WTC11 (cell line): ENCODE measurements around the gene THYN1. TPM values are rescaled to one million over a fixed set of nuclear protein-coding genes. Genes with fewer than 3 reads are reported as not detected.

Experiments used
- ATAC-seq: fragments of 200-7000 bp; cut with Tn5 transposase; 2 replicates; pipeline ENCODE4 v1.10.0; 2021; ENCODE audit warnings: mild to moderate bottlenecking, moderate library complexity
- CTCF ChIA-PET: fragments of 300-600 bp; sonication (Branson Sonifier 250); formaldehyde crosslinking; loops from one replicate; lab custom pipeline; 2021; ENCODE audit warnings: antibody characterized with exemption; lab: Charles Lee
- POLR2A ChIA-PET: fragments of 350-600 bp; sonication (Branson Sonifier 250); formaldehyde crosslinking; loops from one replicate; lab custom pipeline; 2021; ENCODE audit warnings: antibody characterized with exemption; lab: Charles Lee
- DNase-seq: peaks from one replicate; pipeline ENCODE4 v3.0.0; 2021; ENCODE audit warnings: low spot score
- H3K27ac Mint-ChIP-seq: 2 replicates; pipeline ENCODE4 v1.8.0; 2021; ENCODE audit warnings: mixed read lengths
- H3K27me3 Mint-ChIP-seq: 2 replicates; pipeline ENCODE4 v1.8.0; 2021; ENCODE audit warnings: low read depth, mild to moderate bottlenecking, moderate library complexity, mixed read lengths
- H3K36me3 Mint-ChIP-seq: 2 replicates; pipeline ENCODE4 v1.8.0; 2021; ENCODE audit warnings: mixed read lengths
- H3K4me1 Mint-ChIP-seq: 2 replicates; pipeline ENCODE4 v1.8.0; 2022; ENCODE audit warnings: mixed read lengths
- H3K4me3 Mint-ChIP-seq: 2 replicates; pipeline ENCODE4 v1.8.0; 2021; ENCODE audit warnings: mild to moderate bottlenecking, moderate library complexity, mixed read lengths
- H3K9me3 Mint-ChIP-seq: 2 replicates; pipeline ENCODE4 v1.8.0; 2021; ENCODE audit warnings: mixed read lengths
- CBFB ChIP-seq: sonication (generic); formaldehyde crosslinking; IDR thresholded peaks from 2 replicates; pipeline ENCODE4 v1.8.1; 2022; ENCODE audit warnings: mild to moderate bottlenecking, low read depth, missing genetic modification reagents
- FOXJ3 ChIP-seq: sonication (generic); formaldehyde crosslinking; IDR thresholded peaks from 2 replicates; pipeline ENCODE4 v1.9.0; 2021; ENCODE audit warnings: missing genetic modification reagents, mild to moderate bottlenecking, borderline replicate concordance
- GRHL2 ChIP-seq: fragments of 250-450 bp; sonication (Bioruptor Pico); IDR thresholded peaks from 2 replicates; pipeline ENCODE4 v1.8.0; 2022; ENCODE audit warnings: mild to moderate bottlenecking, moderate library complexity; ENCODE audit not compliant: insufficient replicate concordance, severe bottlenecking
- HMGA2 ChIP-seq: fragments of 250-450 bp; sonication (Bioruptor Pico); IDR thresholded peaks from 2 replicates; pipeline ENCODE4 v1.4.0; 2021; ENCODE audit warnings: mild to moderate bottlenecking, moderate library complexity
- IRF2 ChIP-seq: sonication (generic); formaldehyde crosslinking; IDR thresholded peaks from 2 replicates; pipeline ENCODE4 v1.8.0; 2022; ENCODE audit warnings: low read depth, missing genetic modification reagents, borderline replicate concordance
- JAZF1 ChIP-seq: fragments of 250-450 bp; sonication (Bioruptor Pico); IDR thresholded peaks from 2 replicates; pipeline ENCODE4 v1.9.0; 2021; ENCODE audit warnings: moderate library complexity, mild to moderate bottlenecking, inconsistent platforms
- RORB ChIP-seq: fragments of 250-450 bp; sonication (Bioruptor Pico); IDR thresholded peaks from 2 replicates; pipeline ENCODE4 v1.9.0; 2021; ENCODE audit warnings: mild to moderate bottlenecking
- SMAD4 ChIP-seq: sonication (generic); formaldehyde crosslinking; IDR thresholded peaks from 2 replicates; pipeline ENCODE4 v1.8.0; 2022; ENCODE audit warnings: mild to moderate bottlenecking, missing genetic modification reagents
- ZBTB43 ChIP-seq: sonication (generic); formaldehyde crosslinking; IDR thresholded peaks from 2 replicates; pipeline ENCODE4 v1.8.1; 2023; ENCODE audit warnings: mild to moderate bottlenecking, missing genetic modification reagents
- ZNF121 ChIP-seq: sonication (generic); formaldehyde crosslinking; IDR thresholded peaks from 2 replicates; pipeline ENCODE4 v1.8.0; 2023; ENCODE audit warnings: missing genetic modification reagents
- ZNF416 ChIP-seq: fragments of 250-450 bp; sonication (Bioruptor Pico); IDR thresholded peaks from 2 replicates; pipeline ENCODE4 v1.9.0; 2021; ENCODE audit warnings: mild to moderate bottlenecking, inconsistent platforms
- ZNF423 ChIP-seq: fragments of 250-450 bp; sonication (Bioruptor Pico); IDR thresholded peaks from 2 replicates; pipeline ENCODE4 v2.1.2; 2022; ENCODE audit warnings: mild to moderate bottlenecking, moderate library complexity
- ZNF532 ChIP-seq: fragments of 250-450 bp; sonication (Bioruptor Pico); IDR thresholded peaks from 2 replicates; pipeline ENCODE4 v1.9.0; 2021; ENCODE audit warnings: mild to moderate bottlenecking, borderline replicate concordance
- total RNA-seq: library from RNA; stranded (reverse); gene quantifications from 3 replicates; pipeline ENCODE4 v1.2.3, GENCODE V29; 2021
- TF ChIP-seq, protein P1 (sequence below): sonication (generic); formaldehyde crosslinking; IDR thresholded peaks from 2 replicates; pipeline ENCODE4 v1.8.1; 2023; ENCODE audit warnings: mild to moderate bottlenecking, missing genetic modification reagents, moderate library complexity
- TF ChIP-seq, protein P2 (sequence below): fragments of 200-600 bp; IDR thresholded peaks from 2 replicates; pipeline ENCODE4 v1.8.0; 2022; ENCODE audit warnings: antibody characterized with exemption
- TF ChIP-seq, protein P3 (sequence below): sonication (generic); formaldehyde crosslinking; IDR thresholded peaks from 2 replicates; pipeline ENCODE4 v1.8.1; 2022; ENCODE audit warnings: low read depth, mild to moderate bottlenecking, moderate library complexity, missing genetic modification reagents, borderline replicate concordance

THYN1 gene
- total RNA-seq, 1 experiment from 2014 or later, result 80.2 TPM

GRCh38 chr11:134272381-134273316 is 19.5 kb upstream of the THYN1 start (continued):
- TF ChIP-seq, protein P1, sequence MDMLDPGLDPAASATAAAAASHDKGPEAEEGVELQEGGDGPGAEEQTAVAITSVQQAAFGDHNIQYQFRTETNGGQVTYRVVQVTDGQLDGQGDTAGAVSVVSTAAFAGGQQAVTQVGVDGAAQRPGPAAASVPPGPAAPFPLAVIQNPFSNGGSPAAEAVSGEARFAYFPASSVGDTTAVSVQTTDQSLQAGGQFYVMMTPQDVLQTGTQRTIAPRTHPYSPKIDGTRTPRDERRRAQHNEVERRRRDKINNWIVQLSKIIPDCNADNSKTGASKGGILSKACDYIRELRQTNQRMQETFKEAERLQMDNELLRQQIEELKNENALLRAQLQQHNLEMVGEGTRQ (CRISPR knock-in tag), result no peak
- no peak for TF ChIP-seq HMGA2 (CRISPR knock-in tag)
- peak; percentile 88; the same call in 1 of the 2 replicates for TF ChIP-seq ZNF423

DNA sequence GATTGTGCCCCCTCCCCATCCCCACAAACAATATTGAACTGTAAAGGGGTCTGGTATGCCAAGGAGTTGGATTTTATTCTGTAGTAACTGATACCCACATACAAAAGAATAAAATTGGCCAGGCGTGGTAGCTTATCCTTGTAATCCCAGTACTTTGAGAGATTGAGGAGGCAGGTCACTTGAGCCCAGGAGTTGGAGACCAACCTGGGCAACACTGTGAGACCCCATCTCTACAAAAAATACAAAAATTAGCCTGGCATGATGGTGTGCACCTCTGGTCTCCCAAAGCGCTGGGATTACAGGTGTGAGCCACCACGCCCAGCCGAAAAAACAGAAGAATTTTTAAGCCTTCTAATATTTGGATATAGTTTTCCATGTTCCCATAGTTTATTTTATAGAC is 18.8 kb upstream of the THYN1 start:
- POLR2A ChIA-PET, result no interaction called here
- TF ChIP-seq GRHL2 (CRISPR knock-in tag) (no peak), ZNF121 (CRISPR knock-in tag) (peak; percentile 85; the same call in 1 of the 2 replicates), IRF2 (CRISPR knock-in tag) (no peak), ZNF416 (CRISPR knock-in tag) (no peak), JAZF1 (CRISPR knock-in tag) (no peak)
- H3K4me1 Mint-ChIP-seq, result peaks cover 72% of the 10 kb centered on the region
- no peaks in the 10 kb centered on the region for H3K27me3 Mint-ChIP-seq
- peaks cover 7% of the 10 kb centered on the region; the same call in 1 of the 2 replicates for H3K36me3 Mint-ChIP-seq
- peak overlapping the region; percentile 98 for H3K4me3 Mint-ChIP-seq
- H3K27ac Mint-ChIP-seq, result peak overlapping the region; percentile 99
- ATAC-seq (no peak), DNase-seq (no peak)
- H3K9me3 Mint-ChIP-seq, result no peaks in the 10 kb centered on the region
- CTCF ChIA-PET, result interaction anchor here (1.3 to 3.6 kb wide), 4 partner anchors 9 to 88 kb away, joined by 4 to 46 read pairs (median 4); partner anchors contain the start of genes ACAD8, THYN1 and VPS26B

DNA sequence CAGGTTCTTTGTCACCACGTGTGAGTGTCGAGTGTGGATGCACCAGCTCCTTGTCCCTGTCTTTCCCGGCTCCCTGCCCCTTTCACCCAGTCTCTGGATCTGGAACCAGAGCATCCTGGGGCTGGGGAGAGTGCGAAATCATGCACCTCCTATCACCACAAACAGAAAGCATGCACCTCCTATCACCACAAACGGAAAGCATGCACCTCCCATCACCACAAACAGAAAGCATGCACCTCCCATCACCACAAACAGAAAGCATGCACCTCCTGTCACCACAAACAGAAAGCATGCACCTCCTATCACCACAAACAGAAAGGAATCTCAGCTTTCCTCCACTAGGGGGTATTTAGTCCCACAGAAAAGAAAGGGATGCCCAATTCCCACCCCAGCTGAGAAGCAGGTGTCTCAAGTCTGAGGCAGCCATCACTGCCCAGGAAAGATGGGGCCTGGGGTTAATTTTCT is 17.1 kb upstream of the THYN1 start:
- CTCF ChIA-PET, result interaction anchor here (0.9 to 1.6 kb wide), 3 partner anchors 9 to 72 kb away, joined by 3 to 12 read pairs (median 4); no protein-coding TSS in a partner anchor
- Mint-ChIP-seq H3K4me1 (peaks cover 89% of the 10 kb centered on the region), H3K27me3 (no peaks in the 10 kb centered on the region), H3K36me3 (peaks cover 8% of the 10 kb centered on the region; the same call in 1 of the 2 replicates), H3K4me3 (no peak overlapping the region), H3K27ac (0 out of 2 replicates have a peak overlapping the region, but pooled peaks have one; percentile 4), H3K9me3 (no peaks in the 10 kb centered on the region)
- TF ChIP-seq SMAD4 (CRISPR knock-in tag), result no peak
- TF ChIP-seq, protein P2, sequence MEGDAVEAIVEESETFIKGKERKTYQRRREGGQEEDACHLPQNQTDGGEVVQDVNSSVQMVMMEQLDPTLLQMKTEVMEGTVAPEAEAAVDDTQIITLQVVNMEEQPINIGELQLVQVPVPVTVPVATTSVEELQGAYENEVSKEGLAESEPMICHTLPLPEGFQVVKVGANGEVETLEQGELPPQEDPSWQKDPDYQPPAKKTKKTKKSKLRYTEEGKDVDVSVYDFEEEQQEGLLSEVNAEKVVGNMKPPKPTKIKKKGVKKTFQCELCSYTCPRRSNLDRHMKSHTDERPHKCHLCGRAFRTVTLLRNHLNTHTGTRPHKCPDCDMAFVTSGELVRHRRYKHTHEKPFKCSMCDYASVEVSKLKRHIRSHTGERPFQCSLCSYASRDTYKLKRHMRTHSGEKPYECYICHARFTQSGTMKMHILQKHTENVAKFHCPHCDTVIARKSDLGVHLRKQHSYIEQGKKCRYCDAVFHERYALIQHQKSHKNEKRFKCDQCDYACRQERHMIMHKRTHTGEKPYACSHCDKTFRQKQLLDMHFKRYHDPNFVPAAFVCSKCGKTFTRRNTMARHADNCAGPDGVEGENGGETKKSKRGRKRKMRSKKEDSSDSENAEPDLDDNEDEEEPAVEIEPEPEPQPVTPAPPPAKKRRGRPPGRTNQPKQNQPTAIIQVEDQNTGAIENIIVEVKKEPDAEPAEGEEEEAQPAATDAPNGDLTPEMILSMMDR, result peak; percentile 34; the same call in 1 of the 2 replicates
- no peak for TF ChIP-seq CBFB
- TF ChIP-seq, protein P3, sequence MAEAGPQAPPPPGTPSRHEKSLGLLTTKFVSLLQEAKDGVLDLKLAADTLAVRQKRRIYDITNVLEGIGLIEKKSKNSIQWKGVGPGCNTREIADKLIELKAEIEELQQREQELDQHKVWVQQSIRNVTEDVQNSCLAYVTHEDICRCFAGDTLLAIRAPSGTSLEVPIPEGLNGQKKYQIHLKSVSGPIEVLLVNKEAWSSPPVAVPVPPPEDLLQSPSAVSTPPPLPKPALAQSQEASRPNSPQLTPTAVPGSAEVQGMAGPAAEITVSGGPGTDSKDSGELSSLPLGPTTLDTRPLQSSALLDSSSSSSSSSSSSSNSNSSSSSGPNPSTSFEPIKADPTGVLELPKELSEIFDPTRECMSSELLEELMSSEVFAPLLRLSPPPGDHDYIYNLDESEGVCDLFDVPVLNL (CRISPR knock-in tag), result no peak
- no peak for TF ChIP-seq RORB (CRISPR knock-in tag)
- no peak for TF ChIP-seq ZNF532
- no peak for TF ChIP-seq ZBTB43
- TF ChIP-seq FOXJ3 (CRISPR knock-in tag), result no peak
- peak; percentile 4; the same call in 1 of the 2 replicates for ATAC-seq
- POLR2A ChIA-PET, result no interaction called here
- DNase-seq, result no peak
